T-helper 1 cell treated with Interleukin-12 subunit alpha and Interleukin-12 subunit beta and Interleukin-4 antibody, amounts not matched to agents 30 μg/mL and 1 μg/mL, for 36 hours (primary cell): ENCODE data around the gene GALNT15.

Experiments
- H3K27ac Mint-ChIP-seq: one replicate; pipeline ENCODE4 v1.8.0; 2021; ENCODE audit warnings: mild to moderate bottlenecking, mixed read lengths
- H3K27me3 Mint-ChIP-seq: one replicate; pipeline ENCODE4 v1.8.0; 2021; ENCODE audit warnings: low read depth, mixed read lengths
- H3K36me3 Mint-ChIP-seq: one replicate; pipeline ENCODE4 v1.8.0; 2021; ENCODE audit warnings: low read depth, mixed read lengths
- H3K4me1 Mint-ChIP-seq: one replicate; pipeline ENCODE4 v1.8.0; 2021; ENCODE audit warnings: low read depth, mixed read lengths
- H3K4me3 Mint-ChIP-seq: one replicate; pipeline ENCODE4 v1.8.0; 2021; ENCODE audit warnings: mild to moderate bottlenecking, moderate library complexity, mixed read lengths
- H3K9me3 Mint-ChIP-seq: one replicate; pipeline ENCODE4 v1.8.0; 2021; ENCODE audit warnings: mixed read lengths

GALNT15 gene

GRCh38 chr3:16252243-16252978 is 77.9 kb downstream of the GALNT15 start:
- H3K9me3 Mint-ChIP-seq, result no peaks in the 10 kb centered on the region
- H3K36me3 Mint-ChIP-seq, result peaks cover 3% of the 10 kb centered on the region
- H3K27ac Mint-ChIP-seq, result no peak overlapping the region
- H3K4me1 Mint-ChIP-seq, result peaks cover 23% of the 10 kb centered on the region
- no peak overlapping the region for H3K4me3 Mint-ChIP-seq
- H3K27me3 Mint-ChIP-seq, result no peaks in the 10 kb centered on the region

GRCh38 chr3:16252988-16253387 is 78.5 kb downstream of the GALNT15 start:
- H3K27me3 Mint-ChIP-seq, result no peaks in the 10 kb centered on the region
- no peak overlapping the region for H3K4me3 Mint-ChIP-seq
- H3K4me1 Mint-ChIP-seq, result peaks cover 23% of the 10 kb centered on the region
- no peaks in the 10 kb centered on the region for H3K9me3 Mint-ChIP-seq
- no peak overlapping the region for H3K27ac Mint-ChIP-seq
- peaks cover 3% of the 10 kb centered on the region for H3K36me3 Mint-ChIP-seq

GRCh38 chr3:16253601-16254000 is 79.1 kb downstream of the GALNT15 start:
- no peak overlapping the region for H3K27ac Mint-ChIP-seq
- H3K27me3 Mint-ChIP-seq, result no peaks in the 10 kb centered on the region
- peaks cover 3% of the 10 kb centered on the region for H3K36me3 Mint-ChIP-seq
- H3K4me1 Mint-ChIP-seq, result peaks cover 20% of the 10 kb centered on the region
- H3K9me3 Mint-ChIP-seq, result no peaks in the 10 kb centered on the region
- H3K4me3 Mint-ChIP-seq, result no peak overlapping the region

GRCh38 chr3:16254916-16255315 is 80.4 kb downstream of the GALNT15 start:
- H3K4me3 Mint-ChIP-seq, result peak overlapping the region; percentile 60
- peaks cover 7% of the 10 kb centered on the region for H3K36me3 Mint-ChIP-seq
- H3K4me1 Mint-ChIP-seq, result peaks cover 23% of the 10 kb centered on the region
- H3K27ac Mint-ChIP-seq, result peak overlapping the region; percentile 10
- H3K9me3 Mint-ChIP-seq, result no peaks in the 10 kb centered on the region
- H3K27me3 Mint-ChIP-seq, result no peaks in the 10 kb centered on the region

GRCh38 chr3:16255326-16255725 is 80.8 kb downstream of the GALNT15 start:
- Mint-ChIP-seq H3K4me1 (peaks cover 23% of the 10 kb centered on the region), H3K4me3 (peak overlapping the region; percentile 60), H3K9me3 (no peaks in the 10 kb centered on the region), H3K27ac (peak overlapping the region; percentile 10), H3K27me3 (no peaks in the 10 kb centered on the region), H3K36me3 (peaks cover 9% of the 10 kb centered on the region)

GRCh38 chr3:16255726-16256125 is 81.2 kb downstream of the GALNT15 start:
- Mint-ChIP-seq H3K4me3 (no peak overlapping the region), H3K27ac (no peak overlapping the region), H3K36me3 (peaks cover 9% of the 10 kb centered on the region), H3K9me3 (no peaks in the 10 kb centered on the region), H3K4me1 (peaks cover 23% of the 10 kb centered on the region), H3K27me3 (no peaks in the 10 kb centered on the region)

- Mint-ChIP-seq H3K36me3 (peaks cover 10% of the 10 kb centered on the region), H3K4me3 (no peak overlapping the region), H3K9me3 (no peaks in the 10 kb centered on the region), H3K27me3 (no peaks in the 10 kb centered on the region), H3K4me1 (peaks cover 23% of the 10 kb centered on the region), H3K27ac (no peak overlapping the region)
Measured at GRCh38 chr3:16257309-16257708, 82.8 kb downstream of the GALNT15 start.

- Mint-ChIP-seq H3K9me3 (no peaks in the 10 kb centered on the region), H3K27me3 (no peaks in the 10 kb centered on the region), H3K4me3 (no peak overlapping the region), H3K4me1 (peaks cover 20% of the 10 kb centered on the region), H3K27ac (no peak overlapping the region), H3K36me3 (peaks cover 10% of the 10 kb centered on the region)
Measured at GRCh38 chr3:16258177-16258576, 83.7 kb downstream of the GALNT15 start.

GRCh38 chr3:16258866-16259265 is 84.4 kb downstream of the GALNT15 start:
- no peaks in the 10 kb centered on the region for H3K9me3 Mint-ChIP-seq
- no peak overlapping the region for H3K4me3 Mint-ChIP-seq
- H3K4me1 Mint-ChIP-seq, result peaks cover 19% of the 10 kb centered on the region
- no peak overlapping the region for H3K27ac Mint-ChIP-seq
- H3K36me3 Mint-ChIP-seq, result peaks cover 10% of the 10 kb centered on the region
- H3K27me3 Mint-ChIP-seq, result no peaks in the 10 kb centered on the region

- Mint-ChIP-seq H3K4me1 (peaks cover 15% of the 10 kb centered on the region), H3K27me3 (no peaks in the 10 kb centered on the region), H3K4me3 (no peak overlapping the region), H3K36me3 (peaks cover 10% of the 10 kb centered on the region), H3K9me3 (no peaks in the 10 kb centered on the region), H3K27ac (no peak overlapping the region)
Measured at GRCh38 chr3:16260046-16260445, 85.6 kb downstream of the GALNT15 start.

- no peaks in the 10 kb centered on the region for H3K27me3 Mint-ChIP-seq
- peaks cover 19% of the 10 kb centered on the region for H3K4me1 Mint-ChIP-seq
- peaks cover 7% of the 10 kb centered on the region for H3K36me3 Mint-ChIP-seq
- H3K27ac Mint-ChIP-seq, result no peak overlapping the region
- H3K4me3 Mint-ChIP-seq, result no peak overlapping the region
- no peaks in the 10 kb centered on the region for H3K9me3 Mint-ChIP-seq
Measured at GRCh38 chr3:16262174-16262573, 87.7 kb downstream of the GALNT15 start.

GRCh38 chr3:16264174-16264707 is 89.8 kb downstream of the GALNT15 start:
- Mint-ChIP-seq H3K9me3 (no peaks in the 10 kb centered on the region), H3K27me3 (no peaks in the 10 kb centered on the region), H3K4me1 (peaks cover 30% of the 10 kb centered on the region), H3K36me3 (peaks cover 7% of the 10 kb centered on the region), H3K4me3 (peak overlapping the region; percentile 99), H3K27ac (peak overlapping the region; percentile 100)

GRCh38 chr3:16264708-16265454 is 90.4 kb downstream of the GALNT15 start, which contains the start of the genes DPH3 and OXNAD1:
Gene DPH3, minus strand, starts transcription at chr3:16264943. Its CDS starts 67 bp downstream, at chr3:16264876.
Gene OXNAD1, plus strand, starts transcription at chr3:16265212. Its CDS starts 5,741 bp downstream, at chr3:16270953.
- H3K9me3 Mint-ChIP-seq, result no peaks in the 10 kb centered on the region
- H3K27ac Mint-ChIP-seq, result peak within 1 kb of the TSS; percentile 100
- H3K4me1 Mint-ChIP-seq, result peaks cover 30% of the 10 kb centered on the region
- H3K4me3 Mint-ChIP-seq, result peak within 1 kb of the TSS; percentile 99
- no peaks in the 10 kb centered on the region for H3K27me3 Mint-ChIP-seq
- peaks cover 5% of the 10 kb centered on the region for H3K36me3 Mint-ChIP-seq

- peak overlapping the region; percentile 99 for H3K4me3 Mint-ChIP-seq
- H3K4me1 Mint-ChIP-seq, result peaks cover 30% of the 10 kb centered on the region
- no peaks in the 10 kb centered on the region for H3K27me3 Mint-ChIP-seq
- H3K27ac Mint-ChIP-seq, result peak overlapping the region; percentile 100
- no peaks in the 10 kb centered on the region for H3K9me3 Mint-ChIP-seq
- peaks cover 6% of the 10 kb centered on the region for H3K36me3 Mint-ChIP-seq
Measured at GRCh38 chr3:16265455-16265786, 90.9 kb downstream of the GALNT15 start.

GRCh38 chr3:16266714-16267113 is 92.2 kb downstream of the GALNT15 start:
- Mint-ChIP-seq H3K4me1 (peaks cover 30% of the 10 kb centered on the region), H3K4me3 (no peak overlapping the region), H3K27ac (peak overlapping the region; percentile 16), H3K9me3 (no peaks in the 10 kb centered on the region), H3K27me3 (no peaks in the 10 kb centered on the region), H3K36me3 (peaks cover 11% of the 10 kb centered on the region)
